ENCODE results near the gene DTNA.

DNA sequence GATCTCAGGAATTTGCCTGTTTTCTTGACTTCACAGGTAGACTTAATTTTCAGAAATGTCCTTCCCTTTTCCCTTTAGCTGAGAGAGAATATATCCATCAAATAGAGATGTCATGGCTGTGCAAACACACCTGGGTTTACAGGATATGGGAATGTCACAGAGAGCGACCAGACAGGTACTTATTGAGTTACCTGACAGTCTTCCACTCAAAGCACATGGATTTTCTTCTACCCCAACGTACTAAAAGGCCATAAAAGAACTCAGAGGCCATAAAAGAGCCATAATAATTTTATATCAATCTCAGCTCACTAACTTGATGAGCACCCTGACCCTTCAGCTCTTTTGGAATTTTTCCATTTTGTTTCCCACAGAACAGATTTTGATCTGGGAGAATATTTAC lies 5.3 kb upstream of the DTNA start:
- TF ChIP-seq, protein P1, sequence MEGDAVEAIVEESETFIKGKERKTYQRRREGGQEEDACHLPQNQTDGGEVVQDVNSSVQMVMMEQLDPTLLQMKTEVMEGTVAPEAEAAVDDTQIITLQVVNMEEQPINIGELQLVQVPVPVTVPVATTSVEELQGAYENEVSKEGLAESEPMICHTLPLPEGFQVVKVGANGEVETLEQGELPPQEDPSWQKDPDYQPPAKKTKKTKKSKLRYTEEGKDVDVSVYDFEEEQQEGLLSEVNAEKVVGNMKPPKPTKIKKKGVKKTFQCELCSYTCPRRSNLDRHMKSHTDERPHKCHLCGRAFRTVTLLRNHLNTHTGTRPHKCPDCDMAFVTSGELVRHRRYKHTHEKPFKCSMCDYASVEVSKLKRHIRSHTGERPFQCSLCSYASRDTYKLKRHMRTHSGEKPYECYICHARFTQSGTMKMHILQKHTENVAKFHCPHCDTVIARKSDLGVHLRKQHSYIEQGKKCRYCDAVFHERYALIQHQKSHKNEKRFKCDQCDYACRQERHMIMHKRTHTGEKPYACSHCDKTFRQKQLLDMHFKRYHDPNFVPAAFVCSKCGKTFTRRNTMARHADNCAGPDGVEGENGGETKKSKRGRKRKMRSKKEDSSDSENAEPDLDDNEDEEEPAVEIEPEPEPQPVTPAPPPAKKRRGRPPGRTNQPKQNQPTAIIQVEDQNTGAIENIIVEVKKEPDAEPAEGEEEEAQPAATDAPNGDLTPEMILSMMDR (IDR thresholded peaks at IDR 0.05), result no peak
- TF ChIP-seq POLR2AphosphoS5 (IDR thresholded peaks at IDR 0.05; ENCODE audit: low read depth, low read length) (no peak), SIN3A (IDR thresholded peaks at IDR 0.05; ENCODE audit: borderline replicate concordance, insufficient read depth, low read depth, low read length) (no peak)

Data from Panc1 (cell line).